HUDEP-2 (cell line): ENCODE results near the gene DUSP10.
A peak's percentile ranks its signal among the peaks of the same experiment; 100 is the strongest.

Experiments
- DNase-seq, 76 experiments: peaks; one replicate each; lab custom pipeline; 2025; ENCODE audit not compliant: unreplicated experiment in 76 of 76; lab: John Stamatoyannopoulos, UW

The DUSP10 gene

DNA sequence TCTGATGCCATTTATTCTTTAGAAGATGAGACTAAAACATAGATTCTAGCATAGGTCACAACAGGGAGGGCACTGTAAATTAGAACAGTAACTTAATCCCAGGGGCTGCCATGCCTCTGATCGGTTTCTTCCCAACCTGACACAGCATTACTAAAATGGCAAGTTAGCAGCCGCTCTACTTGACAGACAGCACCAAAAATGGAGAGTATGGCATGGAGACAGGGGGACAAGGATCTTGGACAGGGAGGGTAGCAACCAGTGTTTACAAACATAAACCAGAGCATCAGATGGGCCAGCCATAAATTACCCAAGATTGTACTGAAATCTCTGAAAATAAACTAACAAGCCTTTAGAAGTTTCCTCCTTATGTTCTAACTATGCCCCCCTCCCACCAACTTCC lies 5.9 kb downstream of the DUSP10 start:
- no peak for DNase-seq

DNA sequence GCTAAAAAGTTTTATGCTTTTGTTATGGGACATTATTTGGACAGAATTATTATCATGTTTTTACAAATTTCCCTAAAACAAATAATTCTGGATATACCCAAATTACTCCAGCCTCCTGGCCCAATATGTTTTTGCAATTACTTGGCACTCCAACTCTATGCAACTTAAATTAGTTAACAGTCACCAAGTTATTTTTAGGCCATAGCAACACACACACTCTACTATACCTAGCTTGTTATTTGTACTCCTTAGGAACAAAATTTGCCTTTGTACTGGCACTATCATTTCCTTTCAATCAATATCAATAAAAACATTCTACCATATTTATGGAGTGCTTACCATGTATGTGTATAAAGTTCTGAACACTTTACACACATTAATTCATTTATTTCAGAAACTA lies 7.7 kb downstream of the DUSP10 start:
- DNase-seq: no peak

DNA sequence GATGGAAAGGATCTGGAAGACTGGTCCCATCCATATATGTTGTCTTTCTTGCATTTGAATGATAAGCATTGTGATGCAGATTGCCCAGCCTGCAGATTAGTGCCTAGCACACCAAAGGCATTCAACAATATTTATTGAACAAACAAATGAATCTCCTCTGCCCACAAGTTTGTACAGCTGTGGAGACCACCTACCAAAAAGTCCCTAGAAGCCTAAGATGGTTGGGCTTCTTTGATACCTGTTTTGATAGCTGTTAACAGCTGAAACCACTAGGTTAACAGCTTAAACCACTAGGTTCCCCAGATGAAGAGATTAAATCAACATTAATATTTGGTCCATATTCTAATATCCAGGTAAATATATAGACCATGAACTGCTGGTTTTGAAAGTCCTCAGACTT lies 9.8 kb downstream of the DUSP10 start:
- DNase-seq: no peak

DNA sequence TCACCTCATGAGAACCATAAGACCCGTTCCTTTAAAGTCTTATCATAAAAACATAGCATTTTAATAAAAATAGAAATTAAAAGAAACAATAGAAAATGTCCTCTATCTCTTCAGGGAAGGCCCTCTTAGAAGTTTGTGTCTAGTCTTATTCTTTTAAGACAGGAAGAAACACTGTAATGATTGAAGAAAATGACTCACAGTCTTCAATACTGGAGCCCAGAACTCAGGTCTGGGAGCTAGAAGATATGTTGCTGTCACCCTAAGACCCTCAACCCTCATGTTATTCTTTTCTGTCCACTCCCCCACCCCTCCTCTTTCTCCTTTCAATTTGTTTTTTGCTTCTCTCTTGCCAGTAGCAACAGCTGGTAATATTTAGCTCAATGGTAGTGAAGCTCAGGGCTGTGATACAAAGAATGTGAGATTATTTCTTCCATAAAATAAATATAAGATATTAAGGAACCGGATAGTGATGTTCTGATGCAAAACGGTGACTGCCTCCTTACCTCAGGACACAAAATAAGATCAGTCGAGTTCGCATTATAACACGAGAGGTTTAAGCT lies 12.0 kb downstream of the DUSP10 start:
- DNase-seq: no peak

DNA sequence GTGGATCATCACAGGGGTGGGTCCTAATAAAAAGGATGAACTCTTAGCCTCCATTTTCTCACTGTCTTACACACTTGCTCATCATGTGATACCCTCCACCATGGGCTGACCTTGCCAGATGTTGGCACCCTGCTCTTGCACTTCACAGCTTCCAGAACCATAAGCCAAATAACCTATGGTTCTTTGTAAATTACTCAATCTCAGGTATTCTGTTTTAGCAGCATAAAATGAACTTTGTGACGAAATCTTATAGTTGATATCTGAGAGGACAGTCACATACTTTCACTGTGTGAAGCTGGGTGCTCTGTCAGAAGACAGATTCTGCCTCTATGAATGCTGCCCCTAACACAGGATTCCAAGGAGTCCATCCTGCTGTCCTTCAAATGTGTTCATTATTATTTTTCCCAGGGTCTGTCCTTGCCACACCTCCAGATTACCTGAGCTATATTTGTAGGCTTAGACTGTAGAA lies 13.8 kb downstream of the DUSP10 start:
- DNase-seq: no peak

DNA sequence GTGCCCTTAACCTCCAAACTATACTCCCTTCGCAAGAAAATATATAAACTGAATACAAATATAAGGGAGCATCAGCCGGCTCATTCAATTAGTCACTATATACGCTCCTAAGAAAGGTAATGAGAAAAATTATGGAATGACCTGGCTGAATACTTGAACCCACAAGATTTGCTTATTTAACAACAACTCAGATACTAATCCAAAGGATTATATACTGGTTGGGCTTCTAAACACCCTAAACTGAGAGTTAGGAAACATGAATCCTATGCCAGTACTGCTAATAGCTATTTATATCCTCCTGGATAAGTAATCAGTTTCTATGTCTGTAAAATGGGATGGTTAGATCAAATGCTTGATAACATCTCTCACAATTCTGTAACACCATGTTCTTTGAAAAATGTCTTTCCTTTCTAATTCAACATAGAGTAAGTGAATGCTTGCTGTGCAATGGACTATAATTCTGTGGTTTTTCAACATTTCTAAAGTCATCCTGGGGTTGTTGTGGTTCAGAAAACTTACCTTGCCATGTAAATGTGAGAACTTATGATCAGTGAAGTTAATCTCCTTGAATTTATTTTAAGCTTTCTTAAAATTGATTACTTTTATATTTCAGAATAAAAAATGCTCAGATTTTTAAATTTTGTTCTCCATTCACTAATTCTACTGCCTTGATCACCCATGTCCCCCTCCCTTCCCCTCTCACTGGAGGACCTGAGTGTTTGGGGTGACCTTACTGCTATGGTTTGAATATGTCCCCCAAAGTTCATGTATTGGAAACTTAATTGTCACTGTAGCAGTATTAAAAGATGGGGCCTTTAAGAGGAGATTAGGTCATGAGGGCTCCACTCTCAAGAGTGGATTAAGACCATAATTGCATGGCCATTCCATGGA lies 14.5 kb downstream of the DUSP10 start:
- DNase-seq: no peak

DNA sequence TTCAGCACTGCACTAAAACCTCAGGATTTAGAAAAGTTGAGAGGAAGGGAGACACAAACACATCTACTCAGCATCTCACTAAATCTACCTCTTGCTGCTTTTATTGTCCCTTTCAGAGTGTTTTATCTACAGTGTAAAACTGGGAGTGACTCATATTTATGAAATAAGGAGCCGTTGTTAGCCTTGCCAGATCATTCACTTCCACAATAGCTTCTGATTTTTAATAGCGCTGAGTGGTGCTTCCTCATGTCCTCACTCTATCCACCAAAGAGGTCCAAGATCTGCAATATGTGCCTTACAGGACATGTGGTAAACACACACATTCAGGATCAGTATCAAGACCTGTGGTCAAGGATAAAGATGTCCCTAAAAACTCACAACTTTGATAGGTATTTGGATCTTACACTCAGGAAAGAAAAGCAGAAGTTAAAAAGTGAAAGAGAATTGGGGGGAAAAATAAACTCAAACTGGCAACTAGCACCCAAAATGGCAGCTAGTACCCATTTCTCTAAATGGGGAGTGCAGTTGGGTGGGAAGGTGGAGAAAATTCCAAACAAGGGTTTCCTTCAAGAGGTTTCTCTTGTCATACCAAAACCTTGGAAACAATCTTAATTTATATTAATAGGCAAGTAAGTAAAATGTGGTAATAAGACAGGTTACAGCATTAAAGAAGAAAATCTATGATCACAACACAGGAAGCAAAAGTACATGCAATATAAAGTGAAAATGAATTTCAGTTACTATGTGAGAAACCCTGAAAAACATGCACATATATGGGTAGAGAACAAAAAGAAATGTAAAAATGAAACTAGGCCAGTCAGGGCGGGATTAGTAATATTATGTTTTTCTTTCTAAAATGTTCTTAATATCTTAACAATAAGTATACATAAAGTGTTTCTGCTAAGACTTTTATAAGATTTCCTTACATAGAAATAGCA lies 15.9 kb downstream of the DUSP10 start:
- DNase-seq: no peak

DNA sequence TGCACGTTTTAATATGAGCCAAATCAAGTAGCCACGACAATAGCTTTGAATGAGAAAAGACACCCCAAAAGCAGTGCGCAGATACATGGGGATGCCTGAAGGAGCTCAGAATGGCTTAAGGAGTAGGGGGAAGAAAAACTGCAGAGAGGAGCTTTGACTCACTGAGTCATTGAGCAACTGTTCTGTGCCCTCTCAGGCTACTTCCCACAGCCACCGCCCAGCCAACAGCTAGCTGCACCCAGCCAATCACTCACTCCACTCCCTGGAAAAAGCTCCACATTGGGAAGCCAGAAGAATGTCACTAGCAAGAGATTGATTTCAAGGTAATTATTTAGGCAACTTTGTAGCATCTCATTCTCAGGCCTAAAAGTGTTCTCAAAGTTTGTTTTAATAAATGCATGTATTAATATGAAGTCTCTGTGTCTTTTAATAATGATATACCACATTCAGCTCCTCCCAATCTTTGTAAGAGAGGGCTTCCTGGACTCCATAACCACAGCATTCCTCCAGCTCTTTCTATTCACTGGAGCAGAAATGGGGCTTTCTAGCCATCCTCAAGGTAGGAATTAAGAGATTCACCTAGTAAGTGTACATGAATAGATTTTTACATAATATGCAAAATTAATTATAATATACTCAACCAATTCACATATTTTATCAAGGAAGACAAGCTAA lies 16.8 kb downstream of the DUSP10 start:
- no peak for DNase-seq

DNA sequence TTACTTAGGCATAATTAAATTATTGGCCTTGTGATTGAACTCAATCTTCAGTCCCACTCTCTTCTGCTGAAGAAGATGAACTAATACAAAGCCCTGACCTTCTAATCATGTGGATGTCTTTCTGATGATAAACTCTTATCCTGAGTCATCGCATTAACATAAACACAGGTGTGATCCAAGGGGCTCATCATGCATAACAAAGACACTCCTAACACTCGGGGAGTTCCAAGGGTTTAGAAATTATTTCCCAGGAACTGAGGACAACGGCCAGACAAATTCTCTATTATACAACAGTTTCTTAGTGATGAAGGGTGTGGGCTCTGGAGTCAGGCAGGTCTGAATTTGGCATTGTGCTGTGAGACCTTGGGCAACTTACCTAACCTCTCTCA lies 18.0 kb downstream of the DUSP10 start:
- DNase-seq: no peak

DNA sequence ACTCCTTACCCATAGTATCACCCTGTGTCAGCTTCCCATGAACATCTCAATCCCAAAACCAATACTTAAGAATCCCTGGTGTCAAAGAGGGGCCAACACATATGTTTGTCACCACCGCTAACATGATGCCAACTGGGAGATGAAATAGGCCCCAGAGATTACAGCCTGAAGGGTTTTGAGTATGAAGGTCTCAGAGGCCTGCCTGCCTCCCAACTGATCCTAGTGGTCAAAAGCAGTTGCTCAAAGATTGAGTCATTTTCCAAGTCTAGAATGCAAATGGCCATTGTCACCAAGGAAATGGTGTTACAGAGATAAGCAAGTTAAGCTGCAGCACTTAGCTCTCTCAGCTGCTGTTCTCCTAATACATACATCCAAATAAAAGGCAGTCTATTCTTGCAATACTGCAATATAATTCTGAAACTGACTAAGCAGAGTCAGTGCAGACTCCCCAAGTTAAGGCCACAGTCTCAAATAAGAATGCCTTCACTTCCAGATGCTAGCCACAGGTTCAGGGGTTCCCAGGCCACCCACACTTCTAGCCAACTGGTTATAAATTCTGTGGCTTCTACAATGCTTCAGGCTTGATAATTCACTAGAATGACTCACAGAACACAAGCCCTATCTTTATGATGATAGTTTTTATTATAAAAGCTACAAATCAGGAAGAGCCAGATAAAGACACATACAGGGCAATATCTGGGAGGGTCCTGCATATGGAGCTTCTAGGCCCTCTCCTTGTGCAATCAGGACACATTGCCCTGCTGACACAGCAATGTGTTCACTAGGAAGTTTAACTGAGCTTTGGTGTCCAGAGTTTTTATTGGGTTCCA lies 18.7 kb downstream of the DUSP10 start:
- peak in 1 of 76 experiments; percentile 1 for DNase-seq

DNA sequence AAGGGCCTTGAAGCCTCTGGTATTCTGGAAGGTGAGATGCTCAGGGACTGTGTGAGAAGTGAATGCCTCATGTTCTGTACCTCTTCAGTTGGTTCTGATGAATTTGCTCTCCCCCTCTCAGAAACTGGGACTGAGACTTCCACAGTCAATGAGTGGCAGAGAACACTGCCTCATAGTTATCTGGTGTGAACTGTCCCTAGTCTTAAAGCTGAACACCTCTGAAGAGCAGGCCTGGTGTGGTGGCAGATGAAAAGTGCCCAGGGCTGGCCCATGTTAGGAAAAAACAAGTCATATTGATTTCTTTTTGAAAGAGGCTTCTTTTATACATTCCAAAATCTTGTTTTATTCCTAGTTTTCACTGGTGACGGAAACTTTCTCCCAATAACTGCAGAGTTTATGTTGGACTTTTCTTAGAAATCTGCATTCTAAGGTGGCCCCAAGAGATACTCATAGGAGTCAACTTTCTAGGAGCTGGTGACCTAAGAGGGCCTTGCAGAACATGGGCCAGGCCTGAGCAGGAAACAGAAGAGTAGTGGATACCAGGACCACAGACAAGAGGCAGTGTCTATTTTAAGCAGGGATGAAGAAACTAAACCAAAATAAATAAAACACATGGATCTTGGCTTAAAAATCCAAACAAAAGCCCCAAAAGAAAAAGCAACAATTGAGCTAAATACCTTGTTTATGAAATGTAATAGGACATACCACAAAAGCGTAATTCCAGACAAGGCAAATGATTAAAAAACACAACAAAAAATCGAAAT lies 19.5 kb downstream of the DUSP10 start:
- DNase-seq: no peak

DNA sequence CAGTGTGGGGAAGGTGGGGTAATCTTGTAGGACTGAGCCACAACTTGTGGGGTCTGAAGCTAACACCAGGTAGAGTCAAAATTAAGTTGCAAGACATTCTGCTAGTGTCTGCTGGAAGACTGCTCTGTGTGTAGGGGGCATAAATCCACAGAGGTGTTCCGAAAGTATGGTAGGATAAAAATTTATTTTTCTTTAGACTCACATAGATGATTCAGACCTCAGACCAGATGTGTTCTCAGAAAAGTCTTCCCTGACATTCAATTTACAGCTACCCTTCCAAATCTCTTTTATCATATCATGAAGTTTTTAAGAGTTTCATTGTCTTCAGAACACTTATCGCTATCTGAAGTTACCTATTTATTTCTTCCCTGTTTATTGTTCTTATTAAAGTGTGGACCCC lies 21.3 kb downstream of the DUSP10 start:
- no peak for DNase-seq

DNA sequence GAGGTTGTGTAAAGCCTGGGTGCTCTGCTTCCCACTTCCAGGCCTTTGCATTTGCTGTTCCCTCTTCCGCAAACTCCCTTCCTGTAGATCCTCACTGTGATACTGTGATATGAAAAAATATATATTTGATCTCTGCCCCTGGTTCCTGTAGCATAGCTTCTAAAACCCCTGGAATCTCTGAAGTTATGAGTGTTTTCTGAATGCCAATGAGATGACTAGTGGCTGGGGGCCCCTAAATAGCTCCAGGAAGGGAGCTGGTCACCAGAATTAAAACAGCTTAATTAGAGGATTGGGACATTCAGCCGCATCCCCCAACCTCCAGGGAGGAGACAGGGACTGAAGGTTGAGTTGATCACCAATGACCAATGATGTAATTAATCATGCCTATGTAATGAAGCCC lies 21.9 kb downstream of the DUSP10 start:
- no peak for DNase-seq

DNA sequence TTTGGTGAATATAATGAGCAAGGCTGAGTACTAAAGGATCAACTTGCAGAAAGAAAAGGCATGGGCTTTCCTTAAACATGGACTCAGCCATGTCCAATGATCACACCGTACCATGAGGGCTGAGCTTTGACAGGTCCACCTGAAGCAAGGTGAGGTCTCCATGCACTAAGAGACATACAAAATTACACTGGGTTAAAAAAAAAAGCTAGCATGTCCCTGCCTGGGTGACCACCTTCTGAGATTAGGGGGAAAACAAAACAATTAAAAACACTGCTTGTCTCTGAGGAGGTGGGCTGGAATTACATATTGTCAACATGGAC lies 22.7 kb downstream of the DUSP10 start:
- DNase-seq: no peak

DNA sequence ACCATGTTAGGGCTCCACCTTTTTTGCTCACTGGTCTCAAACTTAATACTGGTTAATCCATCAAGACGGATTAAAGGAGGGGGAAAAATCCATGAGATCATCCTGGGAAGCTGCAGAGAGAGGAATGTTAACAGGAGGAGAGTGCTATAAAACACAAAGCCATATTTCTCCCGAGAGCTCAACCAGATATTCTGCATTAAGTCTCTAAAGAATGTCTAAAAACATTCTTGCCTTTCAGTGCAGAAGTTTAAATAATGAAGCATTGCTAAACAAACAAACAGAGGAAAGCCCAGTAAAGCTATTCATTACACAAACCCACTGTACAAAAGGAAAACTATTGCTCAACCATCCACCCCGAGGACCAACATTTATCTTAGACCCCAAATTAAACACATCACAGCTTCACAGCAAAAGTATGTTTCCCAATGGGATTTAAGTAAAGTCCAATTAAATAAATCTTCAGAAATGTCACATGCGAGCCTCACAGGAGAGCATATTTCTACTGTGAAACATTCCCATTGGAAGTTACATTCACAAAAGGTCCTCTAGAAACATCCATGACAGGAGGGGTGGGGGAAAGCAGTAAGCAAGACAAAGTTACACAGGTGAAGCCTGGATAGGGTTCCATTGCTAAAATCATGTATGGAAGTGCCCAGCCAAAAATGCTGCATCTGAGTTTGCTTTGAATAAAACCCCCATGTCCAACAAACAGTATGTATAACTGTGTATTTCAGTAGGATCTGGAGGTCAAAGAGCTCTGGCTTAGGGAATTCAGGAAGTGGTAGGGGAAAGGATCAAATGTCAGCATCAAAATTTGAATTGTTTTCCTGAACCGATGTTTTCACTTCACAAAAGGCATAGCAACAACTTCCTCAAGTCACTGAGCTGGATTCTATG lies 23.3 kb downstream of the DUSP10 start:
- DNase-seq: no peak

DNA sequence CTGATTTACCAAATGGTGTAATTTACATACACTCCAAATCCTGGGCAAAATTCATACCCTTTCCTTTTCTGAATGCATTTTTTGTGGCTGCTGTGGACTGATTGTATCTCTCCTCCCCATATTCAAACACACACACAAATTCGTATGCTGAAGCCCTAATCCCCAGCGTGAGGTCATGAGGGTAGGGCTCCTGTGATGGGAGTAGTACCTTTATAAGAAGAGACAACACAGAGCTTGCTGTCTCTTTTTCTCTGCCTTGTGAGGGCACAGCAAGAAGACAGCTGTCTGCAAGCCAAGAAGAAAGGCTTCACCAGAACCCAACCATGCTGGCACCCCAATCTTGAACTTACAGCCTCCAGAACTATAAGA lies 24.4 kb downstream of the DUSP10 start:
- no peak for DNase-seq

DNA sequence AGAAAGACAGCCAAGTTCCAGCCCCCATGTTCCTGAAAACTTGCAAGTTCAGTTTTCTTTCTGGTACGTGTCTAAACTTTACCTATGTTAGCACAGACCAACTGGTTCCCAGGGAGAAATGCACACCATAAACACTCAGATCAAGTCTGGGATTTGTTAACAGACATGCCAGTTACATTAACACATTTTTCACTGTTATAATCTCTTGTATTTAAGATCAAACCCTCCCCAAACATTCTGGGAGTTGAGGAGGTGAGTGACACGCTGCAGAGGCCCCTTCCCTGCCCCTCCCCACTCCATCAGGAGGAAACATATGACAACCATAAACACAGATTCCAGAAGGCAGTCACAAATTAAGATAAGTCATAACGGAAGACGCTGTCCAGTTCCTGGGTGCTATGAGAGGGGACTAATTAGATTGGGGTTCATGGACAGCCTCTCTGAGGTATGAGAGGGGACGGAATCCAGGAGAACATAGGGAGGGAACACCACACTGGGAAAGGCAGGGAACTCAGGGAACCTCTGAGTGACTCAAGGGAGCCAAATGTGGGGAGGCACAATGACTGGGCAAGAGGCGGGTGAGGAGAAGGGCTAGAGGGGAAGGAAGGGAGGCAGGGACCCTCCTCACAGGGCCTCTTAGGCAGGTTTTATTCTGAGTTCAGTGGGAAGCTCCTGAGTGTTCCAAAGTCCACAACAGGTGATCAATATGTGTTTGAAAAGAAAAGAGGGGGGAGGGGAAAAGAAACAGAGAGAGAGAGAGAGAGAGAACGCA lies 25.0 kb downstream of the DUSP10 start:
- DNase-seq: no peak
